Activated naive CD8-positive, alpha-beta T cell treated with anti-CD3 and anti-CD28 coated beads, Interleukin-2, amount 50 U/mL, for 24 hours (primary cell): ENCODE results near the gene PACRG.

Source experiments
- ATAC-seq: fragments of 150-1000 bp; cut with Tn5 transposase; one replicate; pipeline ENCODE4 v1.10.0; 2021
- DNase-seq: peaks from one replicate; pipeline ENCODE4 v3.0.0; 2021
- H3K27ac Mint-ChIP-seq: one replicate; pipeline ENCODE4 v1.8.0; 2021; ENCODE audit warnings: mild to moderate bottlenecking, mixed read lengths
- H3K27me3 Mint-ChIP-seq: one replicate; pipeline ENCODE4 v1.8.0; 2021; ENCODE audit warnings: mixed read lengths
- H3K36me3 Mint-ChIP-seq: one replicate; pipeline ENCODE4 v1.8.0; 2021; ENCODE audit warnings: low read depth, mixed read lengths
- H3K4me1 Mint-ChIP-seq: one replicate; pipeline ENCODE4 v1.8.0; 2021; ENCODE audit warnings: mixed read lengths
- H3K4me3 Mint-ChIP-seq: one replicate; pipeline ENCODE4 v1.8.0; 2021; ENCODE audit warnings: mild to moderate bottlenecking, moderate library complexity, mixed read lengths
- H3K9me3 Mint-ChIP-seq: one replicate; pipeline ENCODE4 v1.8.0; 2021; ENCODE audit warnings: mixed read lengths

Gene PACRG

DNA sequence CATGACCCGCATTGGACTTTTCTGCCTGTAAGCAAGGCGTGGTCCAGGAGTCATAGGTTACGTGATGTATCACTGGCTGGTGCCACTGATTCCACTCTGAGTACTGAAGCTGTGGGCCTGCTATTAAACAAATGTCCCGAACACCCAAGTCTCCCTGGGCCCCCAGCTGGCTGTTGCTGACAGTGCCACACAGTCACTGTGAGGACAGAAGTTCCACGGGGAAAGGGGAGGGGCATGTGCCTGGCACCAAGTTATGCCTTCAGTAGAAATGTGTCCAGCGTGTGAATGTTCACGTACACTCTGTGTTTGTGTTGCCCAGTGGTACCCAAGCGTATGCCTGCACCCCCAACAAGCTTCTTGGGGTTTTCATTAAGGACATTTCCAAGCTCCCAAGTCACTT lies 515.3 kb downstream of the PACRG start:
- DNase-seq (no peak), ATAC-seq (no peak)
- Mint-ChIP-seq H3K27me3 (peaks cover 10% of the 10 kb centered on the region), H3K27ac (no peak overlapping the region), H3K9me3 (no peaks in the 10 kb centered on the region), H3K4me1 (no peaks in the 10 kb centered on the region), H3K4me3 (no peak overlapping the region), H3K36me3 (no peaks in the 10 kb centered on the region)

DNA sequence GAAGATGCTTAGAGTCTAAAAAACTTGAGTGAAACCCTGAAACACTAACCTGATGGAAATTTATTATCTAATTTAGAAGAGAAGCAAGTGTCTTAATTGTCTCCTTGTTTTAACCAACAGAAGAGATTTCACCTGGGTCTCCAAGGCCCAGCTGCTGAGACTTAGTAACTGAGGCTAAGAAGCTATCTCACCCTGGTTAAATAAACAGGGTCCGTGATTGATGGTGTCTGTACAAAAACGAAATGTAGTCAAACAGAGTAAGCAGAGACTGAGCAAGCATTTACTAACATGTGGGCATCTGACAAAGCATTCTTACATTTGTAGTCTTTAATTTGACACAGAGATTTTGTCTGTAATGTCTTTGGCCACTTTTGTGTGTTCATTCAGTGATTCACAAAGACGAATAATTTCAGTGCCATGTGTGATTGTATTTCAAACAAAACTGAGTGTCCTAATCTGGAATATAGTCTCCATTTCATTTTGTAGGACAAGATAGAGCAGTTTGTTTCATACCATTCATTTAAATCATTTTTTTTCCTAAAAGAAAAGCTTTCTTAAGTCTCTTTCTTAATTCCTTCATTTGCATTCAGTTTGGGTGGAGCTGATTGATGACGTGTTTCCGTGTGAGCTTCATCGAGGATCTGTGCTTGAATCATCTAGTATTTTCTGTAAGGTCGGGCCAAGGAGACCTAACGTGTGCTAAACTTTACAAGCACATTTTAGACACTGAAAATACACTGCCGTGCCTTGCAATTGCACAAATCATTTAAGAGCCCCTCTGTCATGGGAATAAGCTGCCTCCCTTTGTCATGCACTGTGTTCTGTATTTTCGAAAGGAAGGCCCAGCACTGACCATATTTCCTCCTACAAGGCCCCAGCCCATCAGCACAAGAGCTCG lies 516.2 kb downstream of the PACRG start:
- H3K27me3 Mint-ChIP-seq: peaks cover 10% of the 10 kb centered on the region

DNA sequence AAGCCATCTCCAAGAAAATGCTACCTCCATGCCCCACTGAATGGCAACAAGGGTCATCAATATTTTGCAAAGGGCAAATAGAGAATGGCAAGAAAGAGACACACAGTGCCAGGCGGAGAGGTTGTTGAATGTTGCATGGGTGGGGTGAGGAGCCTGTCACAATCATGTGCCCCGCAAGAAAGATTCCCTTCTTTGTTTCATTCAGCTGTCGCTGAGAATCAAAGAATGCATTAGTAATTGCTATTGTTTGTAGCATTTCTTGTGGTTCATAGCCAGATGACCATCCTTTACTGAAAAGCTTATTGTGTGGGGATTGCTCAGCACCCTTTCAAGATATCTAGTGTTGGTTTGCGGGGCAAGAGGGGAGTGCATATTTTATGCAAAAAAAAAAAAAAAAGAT lies 520.3 kb downstream of the PACRG start:
- H3K4me1 Mint-ChIP-seq: no peaks in the 10 kb centered on the region
- H3K27ac Mint-ChIP-seq: no peak overlapping the region
- peaks cover 13% of the 10 kb centered on the region for H3K27me3 Mint-ChIP-seq
- H3K4me3 Mint-ChIP-seq: no peak overlapping the region
- ATAC-seq (no peak), DNase-seq (no peak)
- no peaks in the 10 kb centered on the region for H3K36me3 Mint-ChIP-seq
- H3K9me3 Mint-ChIP-seq: no peaks in the 10 kb centered on the region

More for the DNA sequence above, 516.2 kb downstream of the PACRG start:
- ATAC-seq (no peak), DNase-seq (no peak)
- Mint-ChIP-seq H3K9me3 (no peaks in the 10 kb centered on the region), H3K27ac (no peak overlapping the region), H3K4me1 (no peaks in the 10 kb centered on the region), H3K36me3 (no peaks in the 10 kb centered on the region), H3K4me3 (no peak overlapping the region)

DNA sequence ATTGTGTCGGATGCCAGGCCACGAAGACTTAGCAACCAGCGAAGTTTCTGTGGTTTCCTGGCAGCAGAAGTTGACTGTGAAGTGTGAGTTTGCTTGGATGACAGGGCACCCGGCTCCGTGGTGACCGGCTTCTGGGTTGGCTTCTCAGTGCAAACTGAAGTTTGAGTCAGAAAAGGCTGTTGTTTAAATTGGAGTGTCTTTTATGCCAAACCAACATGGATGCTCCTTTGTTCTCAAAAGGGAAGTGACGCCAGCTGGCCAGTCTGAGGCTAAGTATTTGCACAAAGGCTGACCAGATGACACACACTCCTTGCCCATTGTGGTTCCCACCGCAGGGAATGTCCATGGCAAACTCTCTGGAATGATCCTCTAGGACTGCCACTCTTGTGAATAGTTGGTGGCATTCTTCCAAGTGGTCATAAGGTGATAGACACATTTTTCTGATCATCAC lies 521.9 kb downstream of the PACRG start:
- no peak for ATAC-seq
- H3K27me3 Mint-ChIP-seq: peaks cover 13% of the 10 kb centered on the region
- H3K4me1 Mint-ChIP-seq: no peaks in the 10 kb centered on the region
- no peaks in the 10 kb centered on the region for H3K9me3 Mint-ChIP-seq
- H3K27ac Mint-ChIP-seq: no peak overlapping the region
- H3K36me3 Mint-ChIP-seq: no peaks in the 10 kb centered on the region
- no peak overlapping the region for H3K4me3 Mint-ChIP-seq
- no peak for DNase-seq

DNA sequence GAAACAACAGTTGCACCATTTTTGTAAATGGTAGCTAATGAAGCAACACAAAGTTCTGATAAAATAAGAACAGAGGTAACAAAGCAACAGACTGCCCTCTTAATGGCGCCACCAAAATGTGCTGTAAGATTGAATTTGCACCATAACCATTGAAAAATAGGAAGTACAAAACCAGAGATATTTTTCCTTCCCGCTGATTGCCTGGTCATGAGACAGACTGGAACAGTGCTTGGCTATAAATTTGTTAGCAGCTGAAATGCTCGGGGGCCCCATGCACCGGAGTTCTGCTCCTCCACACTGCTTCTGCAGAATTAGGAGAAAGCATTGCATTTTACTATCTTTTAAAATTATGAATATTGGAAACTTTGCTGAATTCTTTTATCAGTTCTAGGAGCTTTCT lies 522.3 kb downstream of the PACRG start:
- DNase-seq (no peak), ATAC-seq (no peak)
- no peaks in the 10 kb centered on the region for H3K4me1 Mint-ChIP-seq
- H3K27ac Mint-ChIP-seq: no peak overlapping the region
- H3K4me3 Mint-ChIP-seq: no peak overlapping the region
- no peaks in the 10 kb centered on the region for H3K9me3 Mint-ChIP-seq
- H3K27me3 Mint-ChIP-seq: peaks cover 13% of the 10 kb centered on the region
- no peaks in the 10 kb centered on the region for H3K36me3 Mint-ChIP-seq

DNA sequence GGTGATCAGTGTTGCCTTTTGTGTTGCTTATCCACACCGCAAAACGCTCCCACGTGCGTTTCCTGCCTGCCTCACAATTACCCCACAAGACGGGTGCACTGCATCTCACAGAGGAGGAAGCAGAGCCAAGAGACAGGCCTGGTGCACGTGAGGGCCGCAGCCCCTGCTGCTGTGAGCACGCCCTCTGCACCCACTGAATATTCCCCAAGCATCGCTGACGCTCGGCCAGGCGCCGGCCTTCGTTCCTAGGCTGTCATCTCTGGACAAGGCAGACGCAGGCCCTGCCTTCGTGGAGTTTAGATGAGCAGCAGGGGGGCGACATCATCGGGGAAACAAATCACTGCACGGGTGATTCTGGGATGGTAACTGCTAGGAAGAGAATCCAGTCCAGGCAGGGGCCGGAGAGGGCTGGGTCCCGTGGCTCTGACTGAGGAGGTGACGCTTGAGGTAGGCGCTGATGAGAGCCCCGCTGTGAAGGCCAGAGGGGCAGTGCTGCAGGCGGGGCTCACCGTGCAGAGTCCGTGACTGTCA lies 524.4 kb downstream of the PACRG start:
- ATAC-seq (no peak), DNase-seq (no peak)
- Mint-ChIP-seq H3K36me3 (no peaks in the 10 kb centered on the region), H3K4me3 (no peak overlapping the region), H3K27me3 (peaks cover 5% of the 10 kb centered on the region), H3K9me3 (no peaks in the 10 kb centered on the region), H3K27ac (no peak overlapping the region), H3K4me1 (no peaks in the 10 kb centered on the region)

DNA sequence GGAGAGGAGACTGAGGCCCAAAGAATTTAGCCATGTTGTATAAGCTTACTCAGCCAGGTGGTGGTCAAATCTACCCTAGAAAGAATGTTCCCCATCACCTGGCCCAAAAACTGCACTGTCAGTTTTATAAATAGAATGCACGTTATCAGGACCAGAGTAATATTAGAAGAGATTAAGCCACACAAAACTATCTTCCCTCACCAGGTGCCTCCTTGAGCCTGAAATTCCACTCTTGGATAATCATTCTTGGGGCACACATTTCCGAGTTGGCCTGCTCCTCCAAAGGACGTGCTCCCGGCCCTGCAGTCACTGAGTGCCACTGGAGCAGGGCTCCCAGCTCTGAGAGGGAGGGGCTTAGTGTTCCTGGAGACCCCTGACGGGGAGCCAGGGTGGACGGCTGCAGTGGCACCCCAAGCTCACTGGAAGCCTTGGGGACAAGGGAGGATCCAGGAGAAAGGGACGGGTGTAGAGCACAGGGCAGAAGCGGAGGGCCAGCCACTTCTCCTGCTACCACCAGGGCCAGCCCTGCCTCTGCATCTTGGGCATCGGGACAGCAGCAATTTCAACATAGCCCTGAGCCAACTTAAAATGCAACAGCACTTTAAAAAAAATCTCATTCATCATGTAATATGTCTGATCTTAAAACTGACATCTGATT lies 525.9 kb downstream of the PACRG start:
- Mint-ChIP-seq H3K36me3 (no peaks in the 10 kb centered on the region), H3K4me1 (no peaks in the 10 kb centered on the region), H3K27ac (no peak overlapping the region), H3K4me3 (no peak overlapping the region), H3K27me3 (peaks cover 3% of the 10 kb centered on the region), H3K9me3 (no peaks in the 10 kb centered on the region)
- ATAC-seq: no peak
- no peak for DNase-seq

DNA sequence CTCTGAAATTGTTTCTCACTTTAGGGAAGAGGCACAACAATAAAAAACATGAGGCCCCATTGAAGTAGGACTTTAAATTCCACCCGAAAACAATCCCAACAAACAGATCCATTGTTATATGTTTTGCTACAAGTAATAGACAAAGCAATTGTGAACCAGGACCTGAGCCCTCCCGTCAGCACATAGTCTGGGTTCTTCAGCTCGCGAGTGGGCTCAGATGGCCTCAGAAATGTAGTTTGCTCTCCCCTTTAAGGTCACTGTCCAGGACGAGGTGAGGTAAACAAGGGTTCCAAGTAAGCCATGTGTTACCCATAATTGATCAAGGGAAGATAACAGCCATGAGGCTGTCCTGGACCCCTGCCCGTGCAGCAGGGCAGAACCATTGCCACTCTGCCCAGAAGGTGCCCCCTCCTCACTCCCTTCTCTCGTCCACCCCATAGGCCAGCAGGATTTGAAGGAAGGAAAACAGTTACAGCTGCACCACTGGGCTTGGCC lies 526.6 kb downstream of the PACRG start:
- ATAC-seq: no peak
- DNase-seq: no peak
- H3K4me3 Mint-ChIP-seq: no peak overlapping the region
- no peaks in the 10 kb centered on the region for H3K36me3 Mint-ChIP-seq
- no peak overlapping the region for H3K27ac Mint-ChIP-seq
- peaks cover 9% of the 10 kb centered on the region for H3K27me3 Mint-ChIP-seq
- H3K4me1 Mint-ChIP-seq: no peaks in the 10 kb centered on the region
- H3K9me3 Mint-ChIP-seq: no peaks in the 10 kb centered on the region

DNA sequence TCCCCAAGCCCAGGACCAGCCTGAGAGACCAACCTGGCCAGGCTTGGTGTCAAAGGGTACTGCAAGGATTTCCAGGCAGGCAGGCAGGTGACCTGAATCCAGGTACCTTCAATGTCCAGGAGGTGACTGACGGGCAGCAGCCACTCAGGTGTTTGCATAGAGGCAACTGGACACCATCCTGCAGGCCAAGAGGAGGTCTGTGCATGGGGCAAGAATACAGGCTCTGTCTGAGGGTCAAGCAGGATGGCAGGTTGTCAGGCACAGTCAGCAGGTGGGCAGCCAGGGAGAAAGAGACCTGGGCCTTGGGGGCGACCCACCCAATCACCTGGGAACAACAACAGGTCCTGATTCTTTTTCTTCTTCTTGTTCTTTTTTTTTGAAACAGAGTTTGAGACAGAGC lies 527.5 kb downstream of the PACRG start:
- no peak overlapping the region for H3K4me3 Mint-ChIP-seq
- peaks cover 4% of the 10 kb centered on the region for H3K4me1 Mint-ChIP-seq
- H3K27me3 Mint-ChIP-seq: peaks cover 17% of the 10 kb centered on the region
- ATAC-seq (no peak), DNase-seq (no peak)
- no peaks in the 10 kb centered on the region for H3K36me3 Mint-ChIP-seq
- H3K27ac Mint-ChIP-seq: no peak overlapping the region
- no peaks in the 10 kb centered on the region for H3K9me3 Mint-ChIP-seq

DNA sequence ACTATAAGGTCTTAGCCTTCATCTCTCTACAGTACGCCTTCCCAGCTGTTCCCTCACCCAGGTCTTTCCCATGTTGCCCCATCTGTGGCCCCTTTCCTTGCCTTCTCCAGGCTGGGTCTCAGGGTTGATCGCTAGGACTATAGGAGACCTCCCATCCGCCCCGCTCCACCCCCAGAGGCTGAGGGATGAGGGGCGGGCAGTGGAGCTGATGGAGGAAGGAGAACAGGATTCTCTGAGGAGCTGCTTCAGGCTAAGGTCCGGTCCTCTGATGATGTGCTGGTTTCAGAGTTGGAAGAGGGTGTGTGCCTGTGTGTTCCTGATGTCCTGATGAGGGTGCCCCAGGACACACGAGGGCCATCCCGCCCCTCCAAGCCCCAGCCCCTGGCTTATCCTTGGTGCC lies 531.9 kb downstream of the PACRG start:
- Mint-ChIP-seq H3K4me1 (peaks cover 9% of the 10 kb centered on the region), H3K9me3 (no peaks in the 10 kb centered on the region), H3K36me3 (no peaks in the 10 kb centered on the region), H3K4me3 (peak overlapping the region; percentile 22), H3K27ac (no peak overlapping the region), H3K27me3 (peaks cover 20% of the 10 kb centered on the region)
- ATAC-seq (no peak), DNase-seq (no peak)

DNA sequence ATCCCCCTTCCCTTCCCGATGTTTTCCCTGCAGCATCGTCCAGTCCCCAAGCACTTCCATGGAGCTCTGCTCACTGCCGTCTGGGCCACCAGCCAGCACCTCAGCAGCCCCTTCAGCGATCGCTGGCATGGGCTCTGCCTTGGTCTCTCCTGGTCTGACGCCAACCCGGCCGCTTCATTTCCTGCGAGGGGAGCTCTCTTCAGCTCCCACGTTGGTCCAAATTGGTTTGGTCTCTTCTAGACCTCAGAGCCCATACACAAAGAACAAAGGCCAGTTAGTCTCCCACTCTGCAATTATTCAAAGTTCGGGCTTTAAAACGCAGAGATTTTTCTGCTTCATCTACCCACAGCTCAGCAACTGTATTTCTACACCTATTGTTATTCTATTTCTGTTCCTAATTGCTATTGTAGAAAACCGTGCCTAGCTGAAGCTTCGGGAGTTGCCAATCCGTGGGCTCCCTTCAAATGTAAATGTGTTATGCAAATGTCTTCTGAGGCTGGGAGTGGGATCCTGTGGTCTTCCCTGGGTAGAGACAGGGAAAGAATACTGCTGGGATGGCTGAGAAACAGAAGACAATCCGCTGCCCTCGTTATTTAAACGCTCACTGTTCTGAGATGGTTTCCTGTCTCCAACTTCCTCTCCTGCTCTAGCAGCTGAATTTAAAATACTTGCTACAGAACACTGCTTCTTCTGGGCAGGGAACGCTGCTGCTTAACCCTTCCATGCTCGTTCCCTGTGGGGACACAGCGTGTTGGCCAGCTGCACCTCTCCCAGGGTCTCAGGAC lies 532.5 kb downstream of the PACRG start:
- DNase-seq (no peak), ATAC-seq (peak; percentile 27)
- H3K4me1 Mint-ChIP-seq: peaks cover 9% of the 10 kb centered on the region
- H3K27me3 Mint-ChIP-seq: peaks cover 20% of the 10 kb centered on the region
- H3K9me3 Mint-ChIP-seq: no peaks in the 10 kb centered on the region
- no peak overlapping the region for H3K27ac Mint-ChIP-seq
- H3K4me3 Mint-ChIP-seq: peak overlapping the region; percentile 22
- no peaks in the 10 kb centered on the region for H3K36me3 Mint-ChIP-seq

DNA sequence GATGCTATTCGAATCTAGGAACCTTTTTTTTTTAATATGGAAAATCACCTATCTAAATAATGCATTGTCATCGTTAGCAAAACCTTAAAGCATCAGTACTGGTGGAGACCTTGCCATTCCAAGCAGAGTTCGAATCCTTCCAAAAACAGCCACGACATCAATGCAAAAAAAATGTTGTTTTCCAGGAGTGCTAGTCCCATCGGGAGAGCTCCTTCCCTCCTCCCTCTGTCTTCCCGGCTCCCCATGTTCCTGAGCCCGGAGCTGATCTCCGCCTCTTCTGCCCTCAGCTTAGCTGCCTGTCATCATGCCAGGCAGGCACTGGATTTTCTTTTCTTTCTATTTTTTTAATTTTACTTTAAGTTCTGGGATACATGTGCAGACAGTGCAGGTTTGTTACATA lies 533.1 kb downstream of the PACRG start:
- Mint-ChIP-seq H3K4me1 (peaks cover 9% of the 10 kb centered on the region), H3K27me3 (peaks cover 20% of the 10 kb centered on the region), H3K4me3 (no peak overlapping the region), H3K9me3 (no peaks in the 10 kb centered on the region), H3K36me3 (no peaks in the 10 kb centered on the region), H3K27ac (no peak overlapping the region)
- no peak for DNase-seq
- ATAC-seq: no peak

DNA sequence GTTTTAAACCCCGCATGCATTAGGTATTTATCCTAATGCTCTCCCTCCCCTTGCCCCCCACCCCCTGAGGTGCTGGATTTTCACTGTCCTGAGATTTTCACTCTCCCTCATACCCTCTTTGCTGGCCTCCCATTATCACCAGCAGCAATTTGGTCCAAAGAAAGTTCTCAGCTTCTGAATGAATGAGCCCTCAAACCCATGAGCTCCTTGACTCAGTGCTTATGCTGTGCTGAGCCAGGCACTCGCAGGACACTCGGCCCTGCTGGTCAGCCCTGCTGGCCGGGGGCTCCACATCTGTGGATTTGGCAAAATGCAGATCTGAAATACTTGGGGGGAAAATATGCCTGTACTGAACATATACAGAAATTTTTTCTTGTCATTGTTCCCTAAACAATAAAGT lies 533.6 kb downstream of the PACRG start:
- no peak overlapping the region for H3K4me3 Mint-ChIP-seq
- no peaks in the 10 kb centered on the region for H3K9me3 Mint-ChIP-seq
- DNase-seq: no peak
- ATAC-seq: no peak
- H3K27ac Mint-ChIP-seq: no peak overlapping the region
- no peaks in the 10 kb centered on the region for H3K36me3 Mint-ChIP-seq
- H3K4me1 Mint-ChIP-seq: peaks cover 9% of the 10 kb centered on the region
- peaks cover 20% of the 10 kb centered on the region for H3K27me3 Mint-ChIP-seq

DNA sequence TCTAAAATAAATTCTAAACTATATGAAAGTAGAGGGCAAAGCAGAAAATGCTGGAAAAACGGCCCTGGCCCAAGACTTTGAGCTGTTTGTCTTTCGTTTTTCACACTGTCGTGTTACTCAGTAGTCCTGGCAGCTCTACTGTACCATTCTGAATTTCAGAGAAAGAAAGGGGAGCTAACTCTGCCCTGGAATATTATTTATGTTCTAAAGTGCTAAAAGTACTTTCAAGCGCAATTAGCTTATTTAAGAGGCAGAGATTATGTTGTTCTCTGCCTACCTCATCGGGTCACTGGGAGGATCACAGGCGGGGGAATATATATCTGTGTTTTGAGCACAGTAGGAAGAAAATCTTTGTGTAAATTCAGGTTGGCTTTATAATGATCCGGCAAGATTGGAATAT lies 534.3 kb downstream of the PACRG start:
- Mint-ChIP-seq H3K9me3 (no peaks in the 10 kb centered on the region), H3K4me3 (no peak overlapping the region), H3K27me3 (peaks cover 20% of the 10 kb centered on the region), H3K4me1 (peaks cover 9% of the 10 kb centered on the region), H3K36me3 (no peaks in the 10 kb centered on the region), H3K27ac (no peak overlapping the region)
- DNase-seq (no peak), ATAC-seq (no peak)
